IPS-18a (cell line): Measurements from ENCODE around the gene DNAH3.
"Not testable (repeated sequence)": the region's sequence is repeated elsewhere in the genome, so short reads cannot be mapped to it uniquely, and the experiment has no call there.

Source experiments
- H3K27ac ChIP-seq: one replicate; pipeline ENCODE4 v1.5.1; 2013; ENCODE audit warnings: low read length
- H3K27me3 ChIP-seq: one replicate; pipeline ENCODE4 v1.6.1; 2013; ENCODE audit warnings: mild to moderate bottlenecking, low read length; ENCODE audit not compliant: control insufficient read depth, insufficient read depth
- H3K36me3 ChIP-seq: one replicate; pipeline ENCODE4 v1.6.1; 2013; ENCODE audit warnings: low read depth, low read length; ENCODE audit not compliant: control insufficient read depth
- H3K4me1 ChIP-seq: one replicate; pipeline ENCODE4 v1.6.1; 2013; ENCODE audit warnings: low read depth, low read length; ENCODE audit not compliant: control insufficient read depth
- H3K4me3 ChIP-seq: one replicate; pipeline ENCODE4 v1.5.1; 2013; ENCODE audit warnings: low read length
- H3K9ac ChIP-seq: one replicate; pipeline ENCODE4 v1.6.1; 2013; ENCODE audit warnings: mild to moderate bottlenecking, low read length, moderate library complexity
- H3K9me3 ChIP-seq: one replicate; pipeline ENCODE4 v1.6.1; 2013; ENCODE audit warnings: low read depth, low read length; ENCODE audit not compliant: control insufficient read depth

DNAH3 gene

DNA sequence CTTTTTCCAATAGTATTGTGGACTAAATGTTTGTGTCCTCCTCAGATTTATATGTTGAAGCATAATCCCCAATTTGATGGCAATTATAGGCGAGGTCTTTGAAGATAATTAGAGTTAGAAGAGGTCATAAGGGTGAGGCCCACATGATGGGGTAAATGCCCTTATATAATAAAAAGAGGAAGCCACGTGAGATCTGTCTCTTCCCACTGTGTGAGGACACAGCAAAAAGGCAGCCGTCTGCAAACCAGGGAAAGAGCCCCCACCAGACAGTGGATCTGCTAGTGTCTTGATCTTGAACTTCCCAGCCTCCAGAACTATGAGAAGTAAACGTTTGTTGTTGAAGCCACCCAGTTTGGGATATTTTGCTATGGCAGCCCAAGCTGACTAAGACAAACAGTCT is 174.1 kb downstream of the DNAH3 start:
- no peak overlapping the region for H3K27ac ChIP-seq
- no peak overlapping the region for H3K4me3 ChIP-seq
- H3K9ac ChIP-seq = no peak overlapping the region
- no peaks in the 10 kb centered on the region for H3K4me1 ChIP-seq
- H3K27me3 ChIP-seq = no peaks in the 10 kb centered on the region
- H3K36me3 ChIP-seq = no peaks in the 10 kb centered on the region
- H3K9me3 ChIP-seq = no peaks in the 10 kb centered on the region

DNA sequence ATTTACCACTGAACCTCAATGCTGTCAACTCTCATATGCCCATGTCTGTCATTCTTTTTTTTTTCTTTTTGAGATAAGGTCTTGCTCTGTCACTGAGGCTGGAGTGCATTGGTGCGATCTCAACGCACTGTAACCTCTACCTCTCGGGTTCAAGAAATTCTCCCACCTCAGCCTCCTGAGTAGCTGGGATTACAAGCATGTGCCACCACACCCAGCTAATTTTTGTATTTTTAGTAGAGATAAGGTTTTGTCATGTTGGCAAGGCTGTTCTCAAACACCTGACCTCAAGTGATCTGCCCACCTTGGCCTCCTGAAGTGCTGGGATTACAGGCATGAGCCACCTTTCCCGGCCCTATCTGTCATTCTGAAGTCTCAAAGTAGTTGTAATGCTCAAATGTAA is 177.4 kb downstream of the DNAH3 start:
- not testable (repeated sequence) for H3K36me3 ChIP-seq, H3K27me3 ChIP-seq, H3K27ac ChIP-seq, H3K9me3 ChIP-seq, H3K9ac ChIP-seq, H3K4me1 ChIP-seq, H3K4me3 ChIP-seq

DNA sequence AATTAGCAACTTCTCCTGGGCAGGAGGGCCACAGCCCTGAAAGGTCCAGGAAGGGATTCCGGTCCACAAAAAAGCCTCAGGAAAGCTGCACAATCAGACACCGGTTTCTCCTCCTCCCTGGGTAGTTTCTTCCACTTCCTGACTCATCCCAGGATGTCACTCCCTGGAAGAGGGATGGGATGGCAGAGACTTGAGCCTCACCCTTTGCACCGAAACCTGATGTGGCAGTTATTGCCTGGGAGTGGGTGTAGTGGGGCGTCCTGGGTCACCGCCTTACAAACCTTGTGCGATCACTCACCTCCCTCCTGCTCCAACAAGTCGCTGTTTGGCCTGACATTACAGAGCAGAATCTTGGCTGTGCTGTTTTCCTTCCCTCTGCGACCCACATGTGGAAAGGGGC is 179.2 kb downstream of the DNAH3 start:
- H3K36me3 ChIP-seq = no peaks in the 10 kb centered on the region
- H3K27ac ChIP-seq = no peak overlapping the region
- H3K4me1 ChIP-seq = peaks cover 16% of the 10 kb centered on the region
- no peak overlapping the region for H3K4me3 ChIP-seq
- H3K9me3 ChIP-seq = no peaks in the 10 kb centered on the region
- no peaks in the 10 kb centered on the region for H3K27me3 ChIP-seq
- H3K9ac ChIP-seq = no peak overlapping the region

DNA sequence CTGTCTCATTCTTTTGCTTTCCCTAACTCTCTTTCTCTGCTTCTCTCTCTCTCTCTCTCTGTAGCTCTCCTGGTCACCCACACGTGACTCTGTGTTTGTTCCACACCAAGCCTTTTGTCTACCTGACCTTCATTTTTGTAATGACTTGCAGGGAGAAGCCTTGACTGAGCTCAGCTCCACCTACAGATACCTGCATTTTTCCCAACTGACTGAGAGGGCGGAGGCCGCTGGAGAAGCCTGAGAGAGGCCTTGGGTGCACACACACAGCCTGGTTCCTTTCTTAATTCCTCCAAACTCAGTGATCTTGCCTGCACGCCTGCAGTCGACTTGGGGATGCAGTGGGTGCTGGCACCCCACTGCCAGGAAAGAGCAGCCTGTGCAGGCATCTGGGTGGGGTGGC is 181.3 kb downstream of the DNAH3 start:
- H3K9me3 ChIP-seq = no peaks in the 10 kb centered on the region
- no peak overlapping the region for H3K4me3 ChIP-seq
- H3K9ac ChIP-seq = no peak overlapping the region
- no peak overlapping the region for H3K27ac ChIP-seq
- no peaks in the 10 kb centered on the region for H3K36me3 ChIP-seq
- peaks cover 16% of the 10 kb centered on the region for H3K4me1 ChIP-seq
- H3K27me3 ChIP-seq = no peaks in the 10 kb centered on the region

DNA sequence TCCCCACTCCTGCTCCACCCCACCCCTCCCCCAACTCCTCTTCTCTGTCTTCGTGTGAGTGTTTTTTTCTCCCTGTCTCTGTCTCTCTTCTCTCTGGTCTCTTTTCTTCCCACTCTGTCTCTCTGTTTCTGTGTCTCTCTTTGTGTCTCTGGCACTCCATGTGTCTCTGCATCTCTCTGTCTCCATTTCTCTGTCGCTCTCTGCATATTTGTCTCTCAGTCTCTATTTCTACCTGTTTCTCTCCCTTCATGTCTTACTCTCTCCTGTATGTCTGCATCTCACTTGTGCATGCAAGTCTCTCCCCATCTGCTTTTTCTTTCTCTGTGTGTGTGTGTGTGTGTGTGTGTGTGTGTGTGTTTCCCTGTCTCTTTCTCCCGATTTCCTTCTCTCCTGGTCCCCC is 181.9 kb downstream of the DNAH3 start:
- Histone ChIP-seq H3K36me3 (no peaks in the 10 kb centered on the region), H3K4me1 (peaks cover 16% of the 10 kb centered on the region), H3K9ac (no peak overlapping the region), H3K9me3 (no peaks in the 10 kb centered on the region), H3K27me3 (no peaks in the 10 kb centered on the region), H3K27ac (no peak overlapping the region), H3K4me3 (no peak overlapping the region)

DNA sequence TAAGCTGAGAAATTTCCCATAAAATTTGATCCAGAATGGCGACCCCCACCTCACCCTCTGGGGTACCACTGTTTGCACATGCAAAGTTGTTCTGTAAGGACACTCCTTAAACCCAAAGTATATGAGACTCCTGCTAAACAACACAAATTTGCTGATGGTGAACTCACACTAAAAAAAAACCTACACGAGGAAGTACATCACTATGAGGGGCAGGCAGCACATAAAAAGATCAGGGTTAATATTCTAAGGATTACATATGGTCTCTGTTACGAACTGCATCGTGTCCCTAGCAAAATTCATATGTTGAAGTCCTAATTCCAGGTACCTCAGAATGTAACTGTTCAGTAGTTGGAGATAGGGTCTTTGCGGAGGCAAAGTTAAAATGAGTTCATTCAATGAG is 189.7 kb downstream of the DNAH3 start:
- H3K9me3 ChIP-seq = no peaks in the 10 kb centered on the region
- H3K9ac ChIP-seq = no peak overlapping the region
- H3K4me3 ChIP-seq = no peak overlapping the region
- no peaks in the 10 kb centered on the region for H3K36me3 ChIP-seq
- no peak overlapping the region for H3K27ac ChIP-seq
- H3K27me3 ChIP-seq = no peaks in the 10 kb centered on the region
- no peaks in the 10 kb centered on the region for H3K4me1 ChIP-seq

DNA sequence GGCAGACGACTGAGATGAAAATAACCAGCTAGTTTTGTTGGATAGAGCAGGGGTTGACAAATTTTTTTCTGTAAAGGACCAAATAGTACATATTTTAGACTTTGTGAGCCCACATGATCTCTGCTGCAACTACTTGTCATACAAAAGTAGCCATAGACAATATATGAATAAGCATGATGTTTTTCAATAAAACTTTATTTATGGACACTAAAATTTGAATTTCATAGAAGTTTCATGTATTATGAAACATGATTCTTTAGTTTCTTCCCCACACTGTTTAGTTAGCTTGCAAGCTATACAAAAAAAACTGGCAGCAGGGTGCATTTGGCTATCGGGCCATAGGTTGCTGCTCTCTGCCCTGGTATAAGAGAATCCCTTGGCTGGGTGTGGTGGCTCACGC is 193.5 kb downstream of the DNAH3 start:
- H3K9ac ChIP-seq = no peak overlapping the region
- H3K9me3 ChIP-seq = no peaks in the 10 kb centered on the region
- H3K36me3 ChIP-seq = no peaks in the 10 kb centered on the region
- no peak overlapping the region for H3K27ac ChIP-seq
- H3K4me3 ChIP-seq = no peak overlapping the region
- no peaks in the 10 kb centered on the region for H3K27me3 ChIP-seq
- no peaks in the 10 kb centered on the region for H3K4me1 ChIP-seq

DNA sequence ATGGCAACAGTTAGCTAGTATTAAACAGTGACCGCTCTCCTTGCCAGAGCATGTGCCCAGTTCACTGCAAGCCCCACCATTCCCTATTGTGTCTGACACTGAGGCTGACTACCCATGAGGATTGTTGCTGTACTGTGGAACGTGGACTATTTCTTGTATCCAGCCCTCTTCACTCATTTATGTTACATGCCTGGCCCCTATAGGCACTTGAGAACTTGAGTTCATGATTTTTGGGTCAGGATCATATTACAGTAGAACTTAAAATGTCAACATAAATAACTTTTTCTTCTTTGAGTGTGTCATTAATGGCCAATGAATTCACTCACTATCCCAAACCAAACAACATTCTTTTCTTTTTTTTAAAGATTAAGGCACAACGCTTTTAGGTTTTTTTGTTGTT is 194.3 kb downstream of the DNAH3 start:
- H3K27me3 ChIP-seq = no peaks in the 10 kb centered on the region
- H3K36me3 ChIP-seq = no peaks in the 10 kb centered on the region
- H3K27ac ChIP-seq = no peak overlapping the region
- no peaks in the 10 kb centered on the region for H3K9me3 ChIP-seq
- no peak overlapping the region for H3K4me3 ChIP-seq
- no peaks in the 10 kb centered on the region for H3K4me1 ChIP-seq
- no peak overlapping the region for H3K9ac ChIP-seq

DNA sequence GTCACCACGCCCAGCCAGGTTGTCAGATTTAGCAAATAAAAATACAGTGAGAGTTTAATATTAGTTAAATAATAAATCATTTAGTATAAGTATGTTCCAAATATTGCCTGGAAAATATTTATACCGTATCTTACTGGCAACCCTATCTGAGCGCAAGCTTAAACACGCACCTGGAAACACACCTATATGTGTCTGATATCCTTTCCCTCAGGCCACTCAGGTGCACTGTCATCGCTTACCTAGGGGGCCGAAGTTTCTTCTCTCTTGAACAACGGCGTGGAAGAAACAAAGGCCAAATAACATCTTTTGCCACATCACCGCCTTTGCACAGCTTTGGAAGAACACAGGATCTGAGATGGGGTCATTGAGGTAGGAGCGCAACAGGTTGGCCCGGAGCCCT is 196.1 kb downstream of the DNAH3 start:
- Histone ChIP-seq H3K4me1 (no peaks in the 10 kb centered on the region), H3K4me3 (no peak overlapping the region), H3K36me3 (no peaks in the 10 kb centered on the region), H3K9ac (no peak overlapping the region), H3K27me3 (no peaks in the 10 kb centered on the region), H3K9me3 (no peaks in the 10 kb centered on the region), H3K27ac (no peak overlapping the region)

DNA sequence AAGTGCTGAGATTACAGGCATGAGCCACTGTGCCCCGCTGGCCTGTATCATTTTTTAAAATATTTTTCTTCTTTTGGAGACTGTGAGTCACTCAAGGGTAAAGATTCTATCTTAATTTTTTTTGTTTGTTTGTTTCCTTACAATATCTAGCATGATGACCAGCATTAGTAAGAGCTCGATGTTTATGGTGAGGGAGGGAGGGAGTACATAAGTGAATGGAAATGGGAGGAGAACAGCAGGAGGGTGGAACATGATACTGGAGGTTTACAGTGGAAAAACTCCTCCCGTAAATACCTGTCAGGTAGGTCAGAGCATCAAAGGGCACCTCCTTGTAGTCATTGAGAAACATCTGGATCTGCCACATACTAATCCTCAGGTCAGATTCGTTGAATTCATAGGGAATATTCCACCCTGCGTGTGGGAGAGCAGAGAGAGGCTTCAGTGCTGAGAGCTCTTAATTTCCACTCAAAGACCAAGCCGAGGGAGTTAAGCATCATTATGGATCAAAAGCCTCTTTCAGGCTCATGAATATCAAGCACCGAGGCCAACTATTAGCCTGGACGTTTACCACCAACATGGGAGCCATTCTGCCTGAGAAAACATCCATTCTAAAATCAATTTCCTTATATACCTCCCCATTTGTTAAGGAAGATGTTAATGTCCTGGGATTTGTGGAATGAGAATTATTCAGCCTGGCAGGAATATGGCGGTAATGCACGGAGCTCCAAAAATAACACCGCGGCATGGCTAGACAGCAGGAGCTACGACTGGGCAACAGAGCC is 198.3 kb downstream of the DNAH3 start:
- H3K36me3 ChIP-seq = no peaks in the 10 kb centered on the region
- no peak overlapping the region for H3K4me3 ChIP-seq
- no peaks in the 10 kb centered on the region for H3K9me3 ChIP-seq
- no peak overlapping the region for H3K27ac ChIP-seq
- no peaks in the 10 kb centered on the region for H3K27me3 ChIP-seq
- no peaks in the 10 kb centered on the region for H3K4me1 ChIP-seq
- H3K9ac ChIP-seq = no peak overlapping the region

DNA sequence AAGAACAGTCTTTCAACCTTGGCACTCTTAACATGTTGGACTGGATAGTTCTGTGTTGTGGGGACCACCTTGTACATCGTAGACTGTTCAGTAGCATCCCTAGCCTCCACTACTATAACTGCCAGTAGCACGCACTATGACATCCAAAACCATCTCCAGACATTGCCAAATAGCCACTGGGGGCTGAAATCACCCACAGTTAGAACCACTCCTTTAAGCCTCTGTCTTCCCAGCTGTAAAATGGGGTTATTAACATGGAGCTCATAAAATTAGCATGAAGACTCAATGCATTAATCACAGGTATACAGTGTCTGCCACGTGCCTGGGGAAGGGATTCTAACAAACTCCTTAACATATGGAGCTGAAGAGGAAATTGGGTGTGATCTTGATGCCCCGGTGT is 200.4 kb downstream of the DNAH3 start:
- no peak overlapping the region for H3K9ac ChIP-seq
- no peaks in the 10 kb centered on the region for H3K4me1 ChIP-seq
- H3K4me3 ChIP-seq = no peak overlapping the region
- no peaks in the 10 kb centered on the region for H3K9me3 ChIP-seq
- H3K27me3 ChIP-seq = no peaks in the 10 kb centered on the region
- H3K27ac ChIP-seq = no peak overlapping the region
- no peaks in the 10 kb centered on the region for H3K36me3 ChIP-seq

DNA sequence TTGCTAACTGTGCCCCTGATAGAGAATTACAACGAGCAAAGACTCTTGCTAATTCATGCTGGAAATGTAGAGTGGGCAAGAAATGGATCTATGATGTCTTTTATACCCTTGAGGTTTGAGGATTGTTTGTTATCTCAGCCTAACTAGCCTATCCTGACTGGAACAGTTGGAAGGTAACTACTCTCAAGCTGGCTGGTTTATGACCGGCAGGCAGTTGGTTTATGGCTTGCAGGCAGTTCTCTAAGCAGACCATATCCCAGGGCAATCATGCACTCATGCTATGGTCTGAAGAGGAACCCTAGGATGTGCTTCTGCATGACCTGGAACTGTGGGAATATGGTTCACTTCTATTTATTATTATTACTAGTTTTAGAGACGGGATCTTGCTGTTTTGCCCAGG is 201.0 kb downstream of the DNAH3 start:
- no peaks in the 10 kb centered on the region for H3K4me1 ChIP-seq
- no peaks in the 10 kb centered on the region for H3K36me3 ChIP-seq
- H3K9me3 ChIP-seq = no peaks in the 10 kb centered on the region
- no peak overlapping the region for H3K9ac ChIP-seq
- H3K4me3 ChIP-seq = no peak overlapping the region
- H3K27me3 ChIP-seq = no peaks in the 10 kb centered on the region
- no peak overlapping the region for H3K27ac ChIP-seq
